GM18520 (cell line): ENCODE measurements around the gene DBN1.
"Not testable (repeated sequence)": the region's sequence is repeated elsewhere in the genome, so short reads cannot be mapped to it uniquely, and the experiment has no call there.

Experiments
- ATAC-seq: cut with Tn5 transposase; IDR thresholded peaks from one replicate; pipeline ENCODE4 v1.9.1; 2021; ENCODE audit not compliant: unreplicated experiment

Gene DBN1

GRCh38 chr5:177431317-177432142 is 41.9 kb downstream of the DBN1 start:
- ATAC-seq, result peak; percentile 29

GRCh38 chr5:177430972-177431316 is 42.5 kb downstream of the DBN1 start:
- ATAC-seq, result no peak

DNA sequence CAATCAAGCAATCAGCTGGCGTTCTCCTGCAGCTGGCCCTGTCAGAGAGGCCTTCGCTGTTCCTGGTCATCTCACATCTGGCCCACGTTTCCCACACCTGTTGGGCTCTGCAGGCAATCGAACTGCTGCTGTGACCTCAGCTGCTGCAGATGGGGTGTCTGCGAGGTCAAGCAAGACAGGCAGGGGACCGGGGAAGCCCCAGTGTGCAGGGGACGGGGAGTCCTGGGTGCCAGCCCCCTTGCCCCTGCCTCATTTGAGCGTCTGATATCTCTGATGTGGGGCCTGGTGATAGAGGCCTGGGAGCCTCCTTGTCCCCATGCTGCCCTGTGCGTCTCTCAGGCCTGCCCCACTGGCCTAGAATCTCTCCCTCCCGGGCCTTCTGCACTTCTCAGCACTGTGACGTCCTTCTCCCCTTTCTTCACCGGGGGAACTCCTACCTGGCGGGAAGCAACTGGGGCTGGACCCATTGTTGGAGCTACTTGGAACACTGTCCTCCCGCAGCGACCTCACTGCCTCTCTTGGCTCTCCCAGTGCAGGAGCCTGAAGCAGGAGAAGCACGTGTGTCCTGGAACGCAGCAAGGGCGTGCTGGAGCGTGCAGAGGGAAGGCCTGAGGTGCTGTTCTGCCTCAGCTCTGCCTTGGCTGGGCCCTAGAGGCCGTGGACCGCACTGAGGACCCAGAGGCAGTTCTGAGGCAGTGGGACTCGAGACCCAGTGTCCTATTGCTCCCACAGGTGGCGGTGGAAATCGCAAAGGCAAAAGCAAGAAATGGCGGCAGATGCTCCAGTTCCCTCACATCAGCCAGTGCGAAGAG is 43.1 kb downstream of the DBN1 start:
- no peak for ATAC-seq

DNA sequence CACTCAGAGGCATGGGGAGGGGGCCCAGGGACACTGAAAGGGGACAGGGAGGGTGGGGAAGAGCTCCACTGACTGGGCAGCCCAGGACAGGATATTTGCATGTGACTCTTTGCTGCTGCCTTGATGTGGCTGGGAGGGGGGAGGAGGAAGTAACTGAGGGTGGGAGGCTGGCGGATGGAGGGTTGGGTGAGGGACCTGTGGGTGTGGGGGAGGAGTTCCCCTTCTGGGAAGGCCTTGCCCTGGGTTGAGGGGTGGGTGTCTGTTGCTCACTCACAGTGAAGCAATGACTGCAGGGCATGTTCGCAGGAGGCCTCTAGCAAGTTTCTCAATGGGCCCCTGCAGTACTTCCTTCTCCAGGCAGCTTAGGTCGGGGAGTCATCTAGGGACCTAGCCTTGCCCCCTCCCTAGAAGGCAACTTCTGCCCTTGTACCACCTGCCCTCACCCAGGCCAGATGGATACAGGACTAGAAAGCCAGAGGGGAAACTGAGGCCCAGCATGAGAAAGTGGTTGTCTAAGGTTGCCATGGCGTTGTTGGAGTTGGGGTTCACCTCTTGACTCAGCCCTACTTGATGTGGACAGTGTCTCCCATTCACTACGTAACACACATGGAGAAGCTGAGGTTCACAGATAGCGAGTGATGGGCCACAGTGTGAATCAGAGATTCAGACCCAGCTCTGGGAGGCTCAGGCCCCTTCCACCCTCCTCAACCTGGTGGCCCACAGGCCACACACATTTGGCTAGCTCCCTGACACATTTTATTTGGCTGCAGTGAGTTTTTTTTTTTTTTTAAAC is 44.0 kb downstream of the DBN1 start:
- ATAC-seq, result no peak

DNA sequence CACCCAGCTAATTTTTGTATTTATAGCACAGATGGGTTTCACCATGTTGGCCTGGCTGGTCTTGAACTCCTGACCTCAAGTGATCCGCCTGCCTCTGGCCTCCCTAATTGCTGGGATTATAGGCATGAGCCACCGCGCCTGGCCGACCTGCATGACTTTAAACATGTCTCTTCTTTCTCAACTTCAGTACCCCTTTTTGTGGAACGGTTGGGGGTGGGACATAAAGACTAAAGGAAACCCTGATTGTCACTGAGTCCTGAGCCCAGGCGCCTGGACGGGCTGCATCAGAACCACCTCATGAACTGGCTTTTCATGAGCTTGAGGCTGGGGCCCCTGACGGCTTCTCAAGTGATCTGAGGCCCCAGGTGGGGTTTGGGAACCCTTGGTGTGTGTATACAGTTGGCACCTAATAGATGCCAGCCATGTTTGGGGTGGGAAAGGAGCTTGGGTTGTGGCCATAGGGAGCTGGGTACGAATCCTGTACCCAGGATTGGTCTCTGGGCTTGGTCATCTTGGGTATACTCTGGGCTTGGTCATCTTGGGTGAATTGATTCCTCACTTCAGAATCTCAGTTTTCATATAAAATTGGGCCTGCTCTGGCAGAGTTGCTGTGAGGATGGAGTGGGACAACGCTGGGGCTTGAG is 44.7 kb downstream of the DBN1 start:
- ATAC-seq, result no peak

DNA sequence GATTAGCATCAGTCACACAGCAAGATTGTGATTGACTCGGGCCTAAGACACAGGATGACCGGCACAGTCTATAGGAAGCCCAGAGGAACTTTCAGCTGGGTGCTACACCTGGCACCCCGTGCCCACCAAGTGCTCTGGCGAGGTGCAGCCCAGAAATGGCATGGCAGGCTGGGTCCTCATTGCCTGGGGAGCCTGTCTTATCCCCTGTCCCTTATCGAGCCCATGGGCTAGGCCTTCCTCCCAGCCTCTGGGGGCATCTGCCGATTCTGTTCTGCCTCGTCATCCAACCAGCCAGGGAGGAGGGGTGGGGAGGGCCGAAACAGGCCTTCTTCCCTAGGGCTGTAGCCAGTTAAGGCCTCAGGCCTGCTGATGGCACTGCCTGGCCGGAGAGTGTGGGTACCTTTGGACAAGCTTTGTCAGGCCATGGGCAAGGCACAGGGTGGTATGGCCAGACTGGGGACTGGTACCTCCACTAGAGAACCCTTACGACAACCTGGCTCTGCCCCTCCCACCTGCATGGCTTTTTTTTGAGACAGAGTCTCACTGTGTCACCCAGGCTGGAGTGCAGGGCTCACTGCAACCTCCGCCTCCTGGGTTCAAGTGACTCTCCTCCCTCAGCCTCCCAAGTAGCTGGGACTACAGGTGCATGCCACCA is 45.4 kb downstream of the DBN1 start:
- ATAC-seq, result no peak

DNA sequence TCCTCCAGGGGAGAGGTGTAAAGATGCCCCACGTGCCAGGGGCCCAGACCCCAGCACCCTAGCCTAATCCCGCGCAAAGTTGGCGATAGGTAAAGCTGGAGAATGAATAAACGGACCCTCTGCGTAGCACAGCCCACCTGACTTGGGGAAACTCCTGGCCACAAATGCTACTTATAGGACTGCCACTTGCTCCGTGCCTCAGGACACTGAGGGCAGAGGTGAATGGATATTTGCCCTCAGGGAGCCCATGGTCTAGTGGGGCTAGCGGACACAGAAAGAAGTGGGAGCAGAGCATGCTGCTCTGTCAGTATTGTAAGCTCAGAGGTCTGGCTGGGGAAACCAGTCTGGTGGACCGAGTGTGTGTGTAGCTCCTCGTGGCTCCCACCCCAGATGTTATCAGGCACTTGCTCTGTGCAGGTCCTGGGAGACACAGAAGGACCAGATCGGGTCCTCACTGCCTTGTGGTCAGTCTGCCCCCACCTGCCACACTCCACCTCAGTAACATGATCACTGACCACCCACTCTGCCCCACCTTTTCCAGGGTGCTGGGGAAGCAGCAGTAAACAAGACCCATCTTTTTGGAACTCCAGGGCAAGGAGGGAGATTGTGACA is 46.1 kb downstream of the DBN1 start:
- no peak for ATAC-seq

DNA sequence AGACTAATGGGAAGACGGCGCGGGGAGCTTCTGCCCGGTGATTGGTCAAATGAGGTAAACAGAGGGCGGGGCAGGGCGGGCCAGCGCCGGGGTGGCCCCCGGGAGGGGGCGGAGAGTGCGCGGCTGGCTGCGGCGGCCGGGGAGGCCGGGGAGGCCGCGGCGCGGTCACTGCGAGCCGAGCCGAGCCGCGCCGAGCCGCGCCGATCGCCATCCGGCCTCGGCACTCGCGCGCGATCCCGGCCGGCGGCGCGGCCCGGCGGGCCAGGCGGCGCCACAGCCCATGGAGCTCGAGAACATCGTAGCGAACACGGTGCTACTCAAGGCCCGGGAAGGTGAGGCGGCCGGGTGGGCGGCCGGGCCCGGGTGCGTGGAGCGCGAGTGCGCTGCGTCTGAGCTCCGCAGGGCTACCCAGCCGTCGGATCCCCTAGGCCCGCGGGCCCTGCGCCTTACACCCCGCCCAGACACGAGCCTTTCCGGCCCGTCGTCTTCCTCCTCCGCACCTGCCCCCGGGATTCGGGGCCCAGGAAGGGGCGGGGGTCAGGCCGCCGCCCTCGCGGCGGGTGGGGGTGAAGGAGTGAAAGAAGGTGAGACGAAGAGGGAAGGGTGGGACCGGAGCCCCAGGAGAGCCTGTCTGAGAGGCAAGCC is 46.7 kb downstream of the DBN1 start, which contains the start of gene GRK6:
Gene GRK6 (plus strand): TSS at position 111 of the 645 bp plus-strand sequence. CDS start 170 bp downstream, at position 281.
- ATAC-seq, result peak; percentile 2

DNA sequence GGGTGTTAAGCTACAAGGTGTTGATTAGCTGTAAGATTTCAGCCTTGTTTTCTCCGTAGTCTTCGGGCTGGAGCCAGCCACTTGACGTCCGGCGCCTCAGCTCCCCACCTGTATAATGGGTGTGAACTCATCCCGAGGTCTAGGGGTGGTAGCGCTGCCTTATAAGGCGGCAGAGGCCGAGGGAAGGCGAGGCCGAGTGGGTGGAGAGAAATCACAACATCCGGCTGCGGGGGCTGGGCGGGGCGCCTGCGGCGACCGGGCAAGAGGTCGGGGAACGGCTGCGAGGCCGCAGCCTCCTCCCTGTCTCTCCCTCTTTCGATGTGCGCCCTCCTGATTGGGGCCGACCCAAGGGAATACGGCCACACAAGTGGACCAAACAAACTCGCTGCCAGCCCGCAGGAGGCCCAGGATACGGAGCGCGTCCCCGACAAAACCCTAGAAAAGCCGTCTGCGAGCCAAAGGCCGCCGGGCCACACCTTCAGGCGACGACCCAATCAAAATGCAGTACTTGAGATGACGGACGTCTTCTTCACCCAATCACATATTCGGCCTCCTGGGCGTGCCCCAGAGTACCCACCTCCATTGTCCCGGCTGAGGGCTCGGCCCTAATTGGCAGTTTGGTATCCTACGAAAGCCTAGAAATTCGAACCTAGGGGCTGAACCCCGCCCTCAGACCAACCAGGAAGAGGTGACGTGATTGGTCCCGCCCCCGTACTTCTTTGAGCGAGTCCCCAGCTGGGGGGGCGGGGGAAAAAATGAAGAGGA is 47.5 kb downstream of the DBN1 start:
- ATAC-seq, result peak; percentile 68

DNA sequence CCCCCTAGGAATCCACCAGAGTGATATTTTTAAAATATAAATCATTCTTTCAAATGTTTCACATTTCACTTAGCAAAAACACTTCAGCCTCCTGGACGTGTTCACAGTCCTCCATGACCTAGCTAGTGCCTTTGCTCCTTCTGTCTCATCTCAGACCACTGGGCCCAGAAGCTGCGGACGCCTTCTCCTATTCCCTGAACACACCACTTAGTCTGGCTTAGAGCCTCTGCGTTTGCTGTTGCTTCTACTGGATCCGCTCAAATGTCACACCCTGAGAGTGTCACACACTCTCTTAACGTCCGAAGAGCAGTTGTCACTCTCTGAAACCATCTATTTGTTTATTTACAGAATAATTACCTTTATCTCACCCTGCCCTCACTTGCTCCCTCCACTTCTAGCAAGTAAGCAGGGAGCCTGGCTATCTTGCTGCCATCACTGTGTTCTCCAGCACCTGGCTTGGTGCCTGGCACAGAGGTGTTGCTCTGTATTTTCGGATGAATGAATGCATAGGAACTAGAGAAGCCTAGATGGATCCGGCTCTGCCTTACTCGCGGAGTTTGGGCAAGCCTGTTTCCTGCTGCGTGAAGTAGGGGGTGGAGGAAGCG is 48.1 kb downstream of the DBN1 start:
- ATAC-seq, result no peak

DNA sequence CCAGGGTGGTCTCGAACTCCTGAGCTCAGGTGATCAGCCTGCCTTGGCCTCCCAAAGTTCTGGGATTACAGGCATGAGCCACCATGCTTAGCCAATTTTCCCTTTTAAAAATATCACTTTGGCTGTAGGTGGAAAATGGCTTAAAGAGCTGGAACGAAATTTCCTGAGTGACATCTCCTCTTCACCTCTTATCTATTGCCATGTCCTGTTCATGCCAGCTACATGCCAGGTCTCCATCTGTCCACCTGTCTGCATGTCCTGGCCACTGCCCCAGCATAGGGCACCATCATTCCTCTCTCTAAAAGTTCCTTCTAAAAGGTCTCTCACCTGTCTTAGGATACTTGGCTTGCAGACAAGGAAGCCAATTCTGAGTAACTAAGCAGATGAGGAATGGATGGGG is 49.8 kb downstream of the DBN1 start:
- no peak for ATAC-seq

DNA sequence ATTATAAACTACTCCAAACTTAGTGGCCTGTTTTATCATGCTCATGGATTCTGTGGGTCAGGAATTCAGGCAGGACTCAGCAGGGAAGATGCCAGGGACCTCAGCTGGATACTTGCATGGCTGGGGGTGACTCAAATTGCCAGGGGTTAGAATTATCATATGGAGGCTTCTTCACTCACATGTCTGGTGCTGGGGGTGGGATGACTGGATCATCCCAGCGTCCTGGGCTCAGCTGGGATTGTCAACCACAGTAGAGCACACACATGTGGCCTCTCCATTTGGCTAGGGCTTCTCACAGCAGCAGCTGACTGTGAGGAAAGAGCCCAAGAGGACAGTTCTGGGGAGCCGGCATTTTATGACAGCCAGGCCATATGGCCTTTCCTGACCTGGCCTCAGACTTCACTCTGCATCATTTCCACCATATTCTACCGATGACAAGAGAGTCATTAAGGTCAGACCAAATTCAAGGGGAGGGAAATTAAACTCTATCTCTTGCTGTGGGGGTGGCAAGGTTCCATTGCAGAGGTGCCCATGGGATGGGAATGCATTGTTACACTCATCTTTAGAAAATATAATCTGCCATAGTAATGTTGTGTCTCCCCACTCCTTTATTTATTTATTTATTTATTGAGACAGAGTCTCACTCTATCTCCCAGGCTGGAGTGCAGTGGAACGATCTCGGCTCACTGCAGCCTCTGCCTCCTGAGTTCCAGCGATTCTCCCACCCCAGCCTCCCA is 52.2 kb downstream of the DBN1 start:
- no peak for ATAC-seq

DNA sequence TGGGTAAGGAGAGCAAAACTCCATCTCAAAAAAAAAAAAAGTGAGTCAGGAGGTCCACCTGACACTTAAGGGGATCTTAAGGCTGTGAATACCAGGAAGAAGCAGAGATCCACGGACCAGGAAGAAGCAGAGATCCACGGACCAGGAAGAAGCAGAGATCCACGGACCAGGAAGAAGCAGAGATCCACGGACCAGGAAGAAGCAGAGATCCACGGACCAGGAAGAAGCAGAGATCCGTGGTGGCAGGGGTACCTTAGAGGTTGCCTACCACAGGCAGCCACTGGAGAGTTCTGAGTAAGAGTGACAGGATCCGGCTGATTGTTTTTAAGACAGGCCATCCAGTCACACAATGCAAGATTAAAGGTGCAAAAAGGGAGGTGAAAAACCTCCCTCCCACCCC is 53.0 kb downstream of the DBN1 start:
- not testable (repeated sequence) for ATAC-seq

- no peak for ATAC-seq
Measured at GRCh38 chr5:177419046-177419445, 54.4 kb downstream of the DBN1 start.

GRCh38 chr5:177417081-177417480 is 56.4 kb downstream of the DBN1 start:
- ATAC-seq, result not testable (repeated sequence)

DNA sequence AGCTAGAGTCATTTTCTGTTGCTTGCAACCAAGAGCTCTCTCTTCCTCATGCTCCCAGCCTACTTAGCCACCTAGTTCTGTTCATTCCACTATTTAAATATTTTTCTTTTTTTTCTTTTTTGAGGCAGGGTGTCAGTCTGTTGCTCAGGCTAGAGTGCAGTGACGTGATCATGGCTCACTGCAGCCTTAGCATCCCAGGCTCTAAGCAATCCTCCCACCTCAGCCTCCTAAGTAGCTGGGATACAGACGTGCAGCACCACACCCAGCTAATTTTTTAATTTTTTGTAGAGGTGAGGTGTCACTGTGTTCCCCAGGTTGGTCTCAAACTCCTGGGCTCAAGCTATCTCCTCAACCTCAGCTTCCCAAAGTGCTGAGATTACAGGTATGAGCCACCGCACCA is 59.0 kb downstream of the DBN1 start:
- no peak for ATAC-seq

DNA sequence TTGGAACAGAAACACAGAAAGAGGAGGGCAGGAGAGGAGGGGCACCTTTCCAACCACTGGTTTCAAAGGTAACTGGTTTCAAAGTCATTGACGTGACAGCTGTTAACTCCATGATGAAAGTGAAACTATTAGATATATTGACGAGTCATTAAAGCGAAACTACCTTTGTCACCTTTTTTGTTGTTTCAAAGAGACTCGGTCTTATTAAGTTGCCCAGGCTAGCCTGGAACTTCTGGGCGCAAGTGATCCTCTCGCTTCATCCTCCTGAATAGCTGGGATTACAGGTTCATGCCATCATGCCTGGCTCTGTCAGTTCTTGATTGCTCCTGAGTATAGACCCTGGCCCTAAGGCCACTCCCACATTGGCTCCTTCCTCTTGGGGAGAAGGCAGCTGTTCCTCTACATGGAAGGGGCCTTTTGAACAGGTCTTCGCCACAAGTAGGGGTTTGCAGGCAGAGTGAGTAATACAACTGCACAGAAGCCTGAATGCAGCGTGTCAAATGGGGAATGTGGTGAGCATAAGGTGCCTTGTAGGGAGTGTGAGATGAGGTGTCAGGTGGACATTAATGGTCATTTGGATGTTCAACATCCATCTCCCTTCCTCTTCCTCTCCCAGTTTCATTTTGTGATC is 60.7 kb downstream of the DBN1 start:
- peak; percentile 79 for ATAC-seq
